Astrocyte (in vitro differentiated cells and primary cell): ENCODE data around the gene PDCD2L. TPM values are rescaled to one million over a fixed set of nuclear protein-coding genes. Genes with fewer than 3 reads are reported as not detected.
"Not testable (repeated sequence)": the region's sequence is repeated elsewhere in the genome, so short reads cannot be mapped to it uniquely, and the experiment has no call there.

Experiments used
- DNase-seq: peaks from one replicate; pipeline ENCODE4 v3.0.0-alpha.2; 2010; ENCODE audit warnings: low read depth
- FAIRE-seq: peaks from 2 replicates; lab custom pipeline; 2011; peaks lifted over from hg19 to GRCh38; lab: Jason Lieb, UNC
- H2AFZ ChIP-seq: 2 replicates; pipeline ENCODE4 v1.6.0; 2012; ENCODE audit warnings: low read depth, low read length, inconsistent platforms
- H3K27ac ChIP-seq: 2 replicates; pipeline ENCODE4 v1.5.1; 2011; ENCODE audit warnings: low read depth, low read length, inconsistent platforms
- H3K27me3 ChIP-seq: 2 replicates; pipeline ENCODE4 v1.6.0; 2011; ENCODE audit warnings: low read length, inconsistent platforms; ENCODE audit not compliant: insufficient read depth
- H3K36me3 ChIP-seq: 2 replicates; pipeline ENCODE4 v1.5.1; 2011; ENCODE audit warnings: low read length, inconsistent platforms; ENCODE audit not compliant: insufficient read depth
- H3K4me1 ChIP-seq: 2 replicates; pipeline ENCODE4 v1.5.1; 2011; ENCODE audit warnings: low read length, inconsistent platforms; ENCODE audit not compliant: insufficient read depth
- H3K4me2 ChIP-seq: 2 replicates; pipeline ENCODE4 v1.6.0; 2012; ENCODE audit warnings: low read length, inconsistent platforms
- H3K4me3 ChIP-seq: 2 replicates; pipeline ENCODE4 v1.5.1; 2011; ENCODE audit warnings: low read depth, mild to moderate bottlenecking, low read length, inconsistent platforms; ENCODE audit not compliant: insufficient read depth
- H3K79me2 ChIP-seq: 2 replicates; pipeline ENCODE4 v1.6.0; 2012; ENCODE audit warnings: mild to moderate bottlenecking, low read length, inconsistent platforms; ENCODE audit not compliant: insufficient read depth
- H3K9ac ChIP-seq: 2 replicates; pipeline ENCODE4 v1.6.0; 2012; ENCODE audit warnings: mild to moderate bottlenecking, low read length, inconsistent platforms
- H3K9me3 ChIP-seq: 2 replicates; pipeline ENCODE4 v1.5.1; 2012; ENCODE audit warnings: low read depth, mild to moderate bottlenecking, low read length, inconsistent platforms; ENCODE audit not compliant: insufficient read depth
- H4K20me1 ChIP-seq: 2 replicates; pipeline ENCODE4 v1.6.0; 2012; ENCODE audit warnings: low read length, inconsistent platforms; ENCODE audit not compliant: insufficient read depth
- H3K27ac Mint-ChIP-seq: one replicate; pipeline ENCODE4 v1.8.0; 2021; ENCODE audit warnings: mild to moderate bottlenecking, mixed read lengths; ENCODE audit not compliant: unreplicated experiment
- H3K27me3 Mint-ChIP-seq: one replicate; pipeline ENCODE4 v1.8.0; 2021; ENCODE audit warnings: low read depth, mixed read lengths; ENCODE audit not compliant: unreplicated experiment
- H3K36me3 Mint-ChIP-seq: one replicate; pipeline ENCODE4 v1.8.0; 2021; ENCODE audit warnings: low read depth, mixed read lengths; ENCODE audit not compliant: unreplicated experiment
- H3K4me1 Mint-ChIP-seq: one replicate; pipeline ENCODE4 v1.8.0; 2021; ENCODE audit warnings: low read depth, mixed read lengths; ENCODE audit not compliant: unreplicated experiment
- H3K4me3 Mint-ChIP-seq: one replicate; pipeline ENCODE4 v1.8.0; 2021; ENCODE audit warnings: mild to moderate bottlenecking, moderate library complexity, mixed read lengths; ENCODE audit not compliant: unreplicated experiment
- H3K9me3 Mint-ChIP-seq: one replicate; pipeline ENCODE4 v1.8.0; 2021; ENCODE audit warnings: mild to moderate bottlenecking, mixed read lengths; ENCODE audit not compliant: unreplicated experiment
- EZH2 ChIP-seq: IDR thresholded peaks from 2 replicates; pipeline ENCODE4 v1.6.1; 2012; ENCODE audit warnings: mild to moderate bottlenecking, low read length, inconsistent platforms; ENCODE audit not compliant: insufficient read depth
- total RNA-seq: library from RNA; stranded (reverse); gene quantifications from 2 replicates; pipeline ENCODE4 v1.2.1, GENCODE V29; 2021
- TF ChIP-seq, protein P1 (sequence below): IDR thresholded peaks from 2 replicates; pipeline ENCODE4 v1.5.1; 2011; ENCODE audit warnings: low read depth, mild to moderate bottlenecking, inconsistent platforms, low read length, moderate library complexity; ENCODE audit not compliant: insufficient read depth

Gene PDCD2L
- total RNA-seq, 1 donor from 2014 or later: 12.0 TPM

DNA sequence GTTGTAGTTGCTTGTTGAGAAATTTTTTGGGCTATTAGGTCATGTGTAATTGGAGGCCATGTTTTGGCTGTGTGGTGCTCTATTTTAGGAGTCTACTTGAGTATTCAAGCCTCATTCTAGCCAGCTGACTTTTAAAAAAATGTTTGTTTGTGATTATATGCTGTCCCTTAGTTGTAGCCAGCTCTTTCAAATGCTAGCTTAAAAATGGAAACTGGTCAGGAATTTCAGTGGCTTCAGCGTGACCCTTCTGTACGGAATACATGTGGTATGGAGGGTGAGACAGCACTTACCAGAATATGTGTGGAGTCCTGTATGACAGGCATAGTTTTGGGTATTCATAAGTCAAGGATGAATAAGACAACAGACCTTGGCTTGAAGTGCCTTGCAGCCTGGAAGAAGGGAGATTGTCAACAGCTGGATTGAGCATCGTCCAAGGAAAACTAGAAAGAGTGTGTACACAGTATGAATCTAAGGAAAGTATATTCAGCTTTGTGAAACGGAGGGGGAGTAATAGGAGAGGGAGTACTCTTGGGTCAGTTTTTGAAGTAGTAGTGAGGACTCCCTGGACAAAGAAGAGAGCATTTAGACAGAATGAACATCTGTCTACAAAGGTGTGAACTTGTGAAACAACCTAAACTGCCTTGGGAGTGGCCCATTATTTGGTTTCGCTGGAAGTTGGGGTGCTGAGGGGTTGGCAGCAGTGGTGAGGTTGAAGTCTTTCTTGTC lies 57.3 kb downstream of the PDCD2L start:
- H3K4me1 ChIP-seq: no peaks in the 10 kb centered on the region
- peaks cover 64% of the 10 kb centered on the region for H4K20me1 ChIP-seq
- H3K9ac ChIP-seq: no peak overlapping the region
- no peak overlapping the region for H3K27ac Mint-ChIP-seq
- H3K27me3 ChIP-seq: no peaks in the 10 kb centered on the region
- H3K4me1 Mint-ChIP-seq: peaks cover 8% of the 10 kb centered on the region
- TF ChIP-seq EZH2: no peak
- TF ChIP-seq, protein P1, sequence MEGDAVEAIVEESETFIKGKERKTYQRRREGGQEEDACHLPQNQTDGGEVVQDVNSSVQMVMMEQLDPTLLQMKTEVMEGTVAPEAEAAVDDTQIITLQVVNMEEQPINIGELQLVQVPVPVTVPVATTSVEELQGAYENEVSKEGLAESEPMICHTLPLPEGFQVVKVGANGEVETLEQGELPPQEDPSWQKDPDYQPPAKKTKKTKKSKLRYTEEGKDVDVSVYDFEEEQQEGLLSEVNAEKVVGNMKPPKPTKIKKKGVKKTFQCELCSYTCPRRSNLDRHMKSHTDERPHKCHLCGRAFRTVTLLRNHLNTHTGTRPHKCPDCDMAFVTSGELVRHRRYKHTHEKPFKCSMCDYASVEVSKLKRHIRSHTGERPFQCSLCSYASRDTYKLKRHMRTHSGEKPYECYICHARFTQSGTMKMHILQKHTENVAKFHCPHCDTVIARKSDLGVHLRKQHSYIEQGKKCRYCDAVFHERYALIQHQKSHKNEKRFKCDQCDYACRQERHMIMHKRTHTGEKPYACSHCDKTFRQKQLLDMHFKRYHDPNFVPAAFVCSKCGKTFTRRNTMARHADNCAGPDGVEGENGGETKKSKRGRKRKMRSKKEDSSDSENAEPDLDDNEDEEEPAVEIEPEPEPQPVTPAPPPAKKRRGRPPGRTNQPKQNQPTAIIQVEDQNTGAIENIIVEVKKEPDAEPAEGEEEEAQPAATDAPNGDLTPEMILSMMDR: no peak
- peaks cover 58% of the 10 kb centered on the region for H3K79me2 ChIP-seq
- H3K4me3 Mint-ChIP-seq: no peak overlapping the region
- H2AFZ ChIP-seq: no peak overlapping the region
- no peaks in the 10 kb centered on the region for H3K9me3 ChIP-seq
- peaks cover 58% of the 10 kb centered on the region for H3K36me3 ChIP-seq
- no peak overlapping the region for H3K4me3 ChIP-seq
- H3K27ac ChIP-seq: no peak overlapping the region
- H3K36me3 Mint-ChIP-seq: peaks cover 19% of the 10 kb centered on the region
- no peak overlapping the region for H3K4me2 ChIP-seq
- peak; percentile 25 for DNase-seq
- no peaks in the 10 kb centered on the region for H3K27me3 Mint-ChIP-seq
- H3K9me3 Mint-ChIP-seq: no peaks in the 10 kb centered on the region
- no peak for FAIRE-seq

DNA sequence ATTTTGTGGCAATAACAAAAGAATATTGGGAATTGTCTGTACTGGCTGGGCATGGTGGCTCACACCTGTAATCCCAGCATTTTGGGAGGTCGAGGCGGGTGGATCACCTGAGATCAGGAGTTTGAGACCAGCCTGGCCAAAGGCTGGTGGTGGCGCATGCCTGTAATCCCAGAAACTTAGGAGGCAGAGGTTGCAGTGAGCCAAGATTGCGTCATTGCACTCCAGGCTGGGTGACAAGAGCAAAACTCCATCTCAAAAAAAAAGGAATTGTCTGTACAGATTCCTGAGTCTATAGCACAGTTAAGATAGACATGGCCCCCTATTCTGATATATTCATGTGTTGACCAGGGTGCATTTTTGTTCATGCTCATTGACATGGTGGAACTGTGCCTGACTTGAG lies 60.6 kb downstream of the PDCD2L start:
- not testable (repeated sequence) for H3K27ac Mint-ChIP-seq, H3K9me3 Mint-ChIP-seq, H3K27ac ChIP-seq, H3K4me1 Mint-ChIP-seq, H3K4me3 Mint-ChIP-seq, H2AFZ ChIP-seq, H3K9me3 ChIP-seq, H3K27me3 ChIP-seq, H3K4me2 ChIP-seq, H3K27me3 Mint-ChIP-seq, DNase-seq, H3K4me1 ChIP-seq, H3K9ac ChIP-seq, H3K4me3 ChIP-seq, FAIRE-seq
- peaks cover 22% of the 10 kb centered on the region for H3K36me3 Mint-ChIP-seq
- Histone ChIP-seq H4K20me1 (peaks cover 58% of the 10 kb centered on the region), H3K79me2 (peaks cover 37% of the 10 kb centered on the region), H3K36me3 (peaks cover 59% of the 10 kb centered on the region)

DNA sequence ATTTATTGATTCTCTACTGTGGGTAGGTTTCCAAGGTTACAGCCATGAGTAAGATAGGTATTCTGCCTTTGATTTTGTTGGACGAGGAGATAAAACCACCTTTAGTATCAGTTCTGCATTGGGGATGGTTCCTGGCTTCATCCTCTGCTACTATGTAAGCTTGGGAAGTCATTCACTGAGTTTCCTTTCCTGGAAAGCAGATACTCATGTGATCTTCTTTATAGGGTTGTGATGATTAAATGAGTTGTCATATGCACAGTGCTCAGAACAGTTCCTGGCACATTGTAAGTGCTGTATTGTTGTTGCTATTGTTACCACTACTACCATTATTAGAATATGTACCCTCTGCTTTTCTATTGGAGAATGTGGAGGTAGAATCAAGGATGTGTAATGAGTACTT lies 64.2 kb downstream of the PDCD2L start:
- H3K36me3 Mint-ChIP-seq: peaks cover 12% of the 10 kb centered on the region
- FAIRE-seq: peak; percentile 23
- Histone ChIP-seq H3K4me2 (no peak overlapping the region), H3K79me2 (peaks cover 12% of the 10 kb centered on the region), H3K9ac (no peak overlapping the region), H3K4me1 (no peaks in the 10 kb centered on the region), H3K27me3 (no peaks in the 10 kb centered on the region), H3K4me3 (no peak overlapping the region), H4K20me1 (peaks cover 30% of the 10 kb centered on the region), H3K27ac (no peak overlapping the region), H3K9me3 (no peaks in the 10 kb centered on the region), H3K36me3 (peaks cover 42% of the 10 kb centered on the region), H2AFZ (no peak overlapping the region)
- H3K4me1 Mint-ChIP-seq: peaks cover 9% of the 10 kb centered on the region
- no peak for DNase-seq
- H3K4me3 Mint-ChIP-seq: no peak overlapping the region
- H3K9me3 Mint-ChIP-seq: no peaks in the 10 kb centered on the region
- H3K27me3 Mint-ChIP-seq: no peaks in the 10 kb centered on the region
- no peak overlapping the region for H3K27ac Mint-ChIP-seq
- no peak for TF ChIP-seq EZH2

DNA sequence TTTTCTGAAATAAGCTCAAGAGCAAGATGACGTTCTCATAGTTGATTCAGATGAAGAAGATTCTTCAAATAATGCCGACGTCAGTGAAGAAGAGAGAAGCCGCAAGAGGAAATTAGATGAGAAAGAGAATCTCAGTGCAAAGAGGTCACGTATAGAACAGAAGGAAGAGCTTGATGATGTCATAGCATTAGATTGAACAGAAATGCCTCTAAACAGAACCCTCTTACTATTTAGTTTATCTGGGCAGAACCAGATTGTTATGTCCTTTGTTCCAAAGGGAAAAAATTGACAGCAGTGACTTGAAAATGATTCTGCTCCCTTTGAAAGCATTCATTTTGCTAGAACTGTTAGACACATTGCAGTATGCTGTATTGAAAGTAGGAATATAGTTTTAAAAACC lies 64.8 kb downstream of the PDCD2L start:
- peak; percentile 5 for FAIRE-seq
- not testable (repeated sequence) for H3K27ac ChIP-seq, H3K4me1 Mint-ChIP-seq, H3K4me2 ChIP-seq, H3K27me3 Mint-ChIP-seq, H3K27me3 ChIP-seq, H3K9ac ChIP-seq, DNase-seq, H3K9me3 Mint-ChIP-seq, H3K4me3 Mint-ChIP-seq, H3K27ac Mint-ChIP-seq, H3K4me3 ChIP-seq, H2AFZ ChIP-seq, H3K79me2 ChIP-seq, H3K4me1 ChIP-seq, H3K9me3 ChIP-seq
- Histone ChIP-seq H4K20me1 (peaks cover 31% of the 10 kb centered on the region), H3K36me3 (peaks cover 35% of the 10 kb centered on the region)
- peaks cover 12% of the 10 kb centered on the region for H3K36me3 Mint-ChIP-seq
